Erythroblast (primary cell): ENCODE results near the gene KIRREL3.

Source experiments
- DNase-seq, 2 experiments: peaks; one replicate each; lab custom pipeline; 2025; lab: John Stamatoyannopoulos, UW
- GATA1 ChIP-seq: IDR thresholded peaks from 2 replicates; pipeline ENCODE4 v1.6.1; 2011; ENCODE audit warnings: low read depth, mild to moderate bottlenecking, control low read depth, low read length, moderate library complexity
- POLR2A ChIP-seq: IDR thresholded peaks from 2 replicates; pipeline ENCODE4 v1.6.1; 2011; ENCODE audit warnings: mild to moderate bottlenecking, low read length

The KIRREL3 gene

GRCh38 chr11:126696982-126697381 is 303.6 kb downstream of the KIRREL3 start:
- no peak for DNase-seq
- TF ChIP-seq GATA1 (no peak), POLR2A (no peak)

GRCh38 chr11:126695293-126695692 is 305.3 kb downstream of the KIRREL3 start:
- TF ChIP-seq POLR2A (no peak), GATA1 (no peak)
- no peak for DNase-seq

- no peak for DNase-seq
- TF ChIP-seq POLR2A (no peak), GATA1 (no peak)
These were observed 306.4 kb downstream of the KIRREL3 start for GRCh38 chr11:126694065-126694625.

- no peak for DNase-seq
- TF ChIP-seq POLR2A (no peak), GATA1 (no peak)
These were observed 313.1 kb downstream of the KIRREL3 start for GRCh38 chr11:126687477-126687876.

GRCh38 chr11:126686938-126687337 is 313.6 kb downstream of the KIRREL3 start:
- no peak for DNase-seq
- TF ChIP-seq GATA1 = no peak
- no peak for TF ChIP-seq POLR2A

GRCh38 chr11:126683766-126684728 is 316.5 kb downstream of the KIRREL3 start:
- TF ChIP-seq POLR2A (no peak), GATA1 (no peak)
- no peak for DNase-seq

GRCh38 chr11:126682590-126682989 is 318.0 kb downstream of the KIRREL3 start:
- DNase-seq = no peak

GRCh38 chr11:126680700-126681099 is 319.9 kb downstream of the KIRREL3 start:
- TF ChIP-seq POLR2A (no peak), GATA1 (no peak)
- no peak for DNase-seq

More at GRCh38 chr11:126682590-126682989, 318.0 kb downstream of the KIRREL3 start:
- TF ChIP-seq GATA1 (no peak), POLR2A (no peak)

- no peak for TF ChIP-seq GATA1
- no peak for TF ChIP-seq POLR2A
- DNase-seq = no peak
These were observed 320.4 kb downstream of the KIRREL3 start for GRCh38 chr11:126680131-126680530.

- no peak for DNase-seq
- TF ChIP-seq GATA1 (no peak), POLR2A (no peak)
These were observed 321.5 kb downstream of the KIRREL3 start for GRCh38 chr11:126679033-126679432.

- DNase-seq = no peak
- no peak for TF ChIP-seq POLR2A
- TF ChIP-seq GATA1 = no peak
These were observed 324.0 kb downstream of the KIRREL3 start for GRCh38 chr11:126676536-126676935.

GRCh38 chr11:126673319-126673718 is 327.3 kb downstream of the KIRREL3 start:
- no peak for TF ChIP-seq POLR2A
- no peak for TF ChIP-seq GATA1
- no peak for DNase-seq

GRCh38 chr11:126669416-126669815 is 331.2 kb downstream of the KIRREL3 start:
- no peak for DNase-seq
- no peak for TF ChIP-seq GATA1
- no peak for TF ChIP-seq POLR2A

GRCh38 chr11:126664643-126665042 is 335.9 kb downstream of the KIRREL3 start:
- TF ChIP-seq GATA1 (no peak), POLR2A (no peak)
- DNase-seq = no peak
